ENCODE results near the gene TRIM63. TPM values are rescaled to one million over a fixed set of nuclear protein-coding genes. Genes with fewer than 3 reads are reported as not detected.
"Not testable (repeated sequence)": the region's sequence is repeated elsewhere in the genome, so short reads cannot be mapped to it uniquely, and the experiment has no call there.

Gene TRIM63
- total RNA-seq, result under 1 TPM; 0.25 to 0.33 TPM

- Mint-ChIP-seq H3K36me3 (ENCODE audit: low read depth) (no peaks in the 10 kb centered on the region), H3K4me3 (no peak within 1 kb of the TSS), H3K27me3 (peaks cover 23% of the 10 kb centered on the region), H3K27ac (no peak within 1 kb of the TSS), H3K9me3 (no peaks in the 10 kb centered on the region), H3K4me1 (no peaks in the 10 kb centered on the region)
- no peak for DNase-seq
- POLR2A ChIA-PET, result interaction anchor here (1.8 kb wide), 1 partner anchor 33 kb away, joined by 4 read pairs; no protein-coding TSS in a partner anchor
- CTCF ChIA-PET, result interaction anchor here (1.9 kb wide), 1 partner anchor 31 kb away, joined by 4 read pairs; no protein-coding TSS in a partner anchor
Observed at GRCh38 chr1:26067432-26067911, at the start of gene TRIM63. TSS of gene TRIM63 (minus strand) at chr1:26067630. CDS start at chr1:26067494, 136 bp downstream.

GRCh38 chr1:26114165-26114927 lies 46.9 kb upstream of the TRIM63 start:
- ChIA-PET POLR2A (interaction anchor here (1.0 to 5.4 kb wide), 6 partner anchors 9 to 120 kb away, joined by 3 to 318 read pairs (median 14); partner anchors contain the start of gene CEP85), CTCF (interaction anchor here (0.5 to 3.6 kb wide), 6 partner anchors 9 to 293 kb away, joined by 3 to 31 read pairs (median 4); no protein-coding TSS in a partner anchor)
- Mint-ChIP-seq H3K27me3 (no peaks in the 10 kb centered on the region), H3K9me3 (no peaks in the 10 kb centered on the region), H3K4me3 (no peak overlapping the region), H3K36me3 (ENCODE audit: low read depth) (peaks cover 38% of the 10 kb centered on the region), H3K4me1 (peaks cover 45% of the 10 kb centered on the region), H3K27ac (no peak overlapping the region)
- no peak for DNase-seq

- POLR2A ChIA-PET, result interaction anchor here (0.8 to 5.4 kb wide), 7 partner anchors 12 to 389 kb away, joined by 3 to 318 read pairs (median 19); partner anchors contain the start of gene CEP85
- DNase-seq, result peak; percentile 34
- peaks cover 35% of the 10 kb centered on the region for H3K4me1 Mint-ChIP-seq
- H3K36me3 Mint-ChIP-seq (ENCODE audit: low read depth), result peaks cover 23% of the 10 kb centered on the region
- H3K9me3 Mint-ChIP-seq, result no peaks in the 10 kb centered on the region
- peak overlapping the region; percentile 86 for H3K27ac Mint-ChIP-seq
- CTCF ChIA-PET, result interaction anchor here (0.9 to 3.6 kb wide), 6 partner anchors 9 to 57 kb away, joined by 3 to 31 read pairs (median 11); partner anchors contain the start of gene ZNF593
- no peaks in the 10 kb centered on the region for H3K27me3 Mint-ChIP-seq
- peak overlapping the region; percentile 95 for H3K4me3 Mint-ChIP-seq
Observed at GRCh38 chr1:26112407-26112775, 45.0 kb upstream of the TRIM63 start.

- H3K4me1 Mint-ChIP-seq, result peaks cover 35% of the 10 kb centered on the region
- DNase-seq, result peak; percentile 95
- no peaks in the 10 kb centered on the region for H3K9me3 Mint-ChIP-seq
- peaks cover 20% of the 10 kb centered on the region for H3K36me3 Mint-ChIP-seq (ENCODE audit: low read depth)
- no peaks in the 10 kb centered on the region for H3K27me3 Mint-ChIP-seq
- POLR2A ChIA-PET, result interaction anchor here (0.8 to 5.4 kb wide), 8 partner anchors 13 to 390 kb away, joined by 3 to 318 read pairs (median 14); partner anchors contain the start of genes CEP85 and STMN1
- CTCF ChIA-PET, result interaction anchor here (0.7 to 3.6 kb wide), 6 partner anchors 12 to 122 kb away, joined by 3 to 31 read pairs (median 11); partner anchors contain the start of genes CEP85 and ZNF593
- H3K4me3 Mint-ChIP-seq, result peak within 1 kb of the TSS; percentile 95
- H3K27ac Mint-ChIP-seq, result peak within 1 kb of the TSS; percentile 86
Observed at GRCh38 chr1:26111530-26112406, 44.3 kb upstream of the TRIM63 start, which contains the start of gene PDIK1L. TSS of gene PDIK1L (plus strand) at chr1:26111824. CDS start at chr1:26114309, 2,485 bp downstream.

GRCh38 chr1:26110731-26111529 lies 43.5 kb upstream of the TRIM63 start:
- peak; percentile 83 for DNase-seq
- Mint-ChIP-seq H3K27ac (peak overlapping the region; percentile 76), H3K9me3 (no peaks in the 10 kb centered on the region), H3K27me3 (no peaks in the 10 kb centered on the region), H3K36me3 (ENCODE audit: low read depth) (peaks cover 20% of the 10 kb centered on the region), H3K4me1 (peaks cover 35% of the 10 kb centered on the region), H3K4me3 (peak overlapping the region; percentile 87)
- CTCF ChIA-PET, result interaction anchor here (1.1 to 3.6 kb wide), 5 partner anchors 13 to 123 kb away, joined by 3 to 31 read pairs (median 17); partner anchors contain the start of gene CEP85
- POLR2A ChIA-PET, result interaction anchor here (1.0 to 5.4 kb wide), 6 partner anchors 14 to 206 kb away, joined by 3 to 318 read pairs (median 20); partner anchors contain the start of genes CEP85 and STMN1

GRCh38 chr1:26109229-26110164 lies 42.1 kb upstream of the TRIM63 start:
- H3K4me1 Mint-ChIP-seq, result peaks cover 36% of the 10 kb centered on the region
- POLR2A ChIA-PET, result interaction anchor here (1.0 to 5.4 kb wide), 6 partner anchors 15 to 269 kb away, joined by 3 to 318 read pairs (median 4); partner anchors contain the start of gene ZNF593
- CTCF ChIA-PET, result interaction anchor here (1.0 to 1.6 kb wide), 5 partner anchors 13 to 124 kb away, joined by 3 to 13 read pairs (median 6); partner anchors contain the start of genes CEP85 and ZNF593
- no peaks in the 10 kb centered on the region for H3K9me3 Mint-ChIP-seq
- no peak for DNase-seq
- H3K4me3 Mint-ChIP-seq, result peak overlapping the region; percentile 87
- H3K27ac Mint-ChIP-seq, result no peak overlapping the region
- peaks cover 11% of the 10 kb centered on the region for H3K36me3 Mint-ChIP-seq (ENCODE audit: low read depth)
- no peaks in the 10 kb centered on the region for H3K27me3 Mint-ChIP-seq

- Mint-ChIP-seq H3K4me1 (peaks cover 18% of the 10 kb centered on the region), H3K27me3 (peaks cover 16% of the 10 kb centered on the region)
- H3K36me3 Mint-ChIP-seq (ENCODE audit: low read depth); H3K4me3 Mint-ChIP-seq; H3K27ac Mint-ChIP-seq; H3K9me3 Mint-ChIP-seq; DNase-seq: not testable (repeated sequence)
- CTCF ChIA-PET, result interaction anchor here (1.0 to 9.6 kb wide), 9 partner anchors 20 to 312 kb away, joined by 3 to 168 read pairs (median 7); partner anchors contain the start of gene ZNF593
- POLR2A ChIA-PET, result interaction anchor here (1.0 to 3.6 kb wide), 3 partner anchors 22 to 40 kb away, joined by 4 to 18 read pairs (median 5); no protein-coding TSS in a partner anchor
Observed at GRCh38 chr1:26105226-26105548, 37.8 kb upstream of the TRIM63 start.

- Mint-ChIP-seq H3K27ac (no peak overlapping the region), H3K4me1 (peaks cover 20% of the 10 kb centered on the region), H3K4me3 (no peak overlapping the region), H3K9me3 (no peaks in the 10 kb centered on the region), H3K27me3 (peaks cover 16% of the 10 kb centered on the region), H3K36me3 (ENCODE audit: low read depth) (no peaks in the 10 kb centered on the region)
- no peak for DNase-seq
- POLR2A ChIA-PET, result interaction anchor here (0.6 to 3.6 kb wide), 3 partner anchors 23 to 161 kb away, joined by 3 to 18 read pairs (median 3); no protein-coding TSS in a partner anchor
- CTCF ChIA-PET, result interaction anchor here (1.1 to 9.6 kb wide), 9 partner anchors 17 to 315 kb away, joined by 3 to 168 read pairs (median 5); partner anchors contain the start of gene ZNF593
Observed at GRCh38 chr1:26102526-26102925, 35.1 kb upstream of the TRIM63 start.

- H3K4me3 Mint-ChIP-seq, result no peak overlapping the region
- H3K4me1 Mint-ChIP-seq, result peaks cover 24% of the 10 kb centered on the region
- ChIA-PET CTCF (interaction anchor here (1.2 to 9.6 kb wide), 9 partner anchors 17 to 315 kb away, joined by 3 to 168 read pairs (median 5); partner anchors contain the start of gene ZNF593), POLR2A (interaction anchor here (1.5 to 3.6 kb wide), 2 partner anchors 24 to 43 kb away, joined by 3 to 18 read pairs; no protein-coding TSS in a partner anchor)
- peaks cover 16% of the 10 kb centered on the region for H3K27me3 Mint-ChIP-seq
- no peaks in the 10 kb centered on the region for H3K9me3 Mint-ChIP-seq
- H3K36me3 Mint-ChIP-seq (ENCODE audit: low read depth), result no peaks in the 10 kb centered on the region
- H3K27ac Mint-ChIP-seq, result no peak overlapping the region
- no peak for DNase-seq
Observed at GRCh38 chr1:26102119-26102518, 34.7 kb upstream of the TRIM63 start.

- H3K4me3 Mint-ChIP-seq; DNase-seq; H3K36me3 Mint-ChIP-seq (ENCODE audit: low read depth); H3K9me3 Mint-ChIP-seq; H3K27ac Mint-ChIP-seq: not testable (repeated sequence)
- Mint-ChIP-seq H3K4me1 (peaks cover 27% of the 10 kb centered on the region), H3K27me3 (peaks cover 25% of the 10 kb centered on the region)
- ChIA-PET CTCF (interaction anchor here (5.9 to 9.6 kb wide), 2 partner anchors 15 to 44 kb away, joined by 22 to 168 read pairs; no protein-coding TSS in a partner anchor), POLR2A (interaction anchor here (0.6 kb wide), 1 partner anchor 44 kb away, joined by 4 read pairs; no protein-coding TSS in a partner anchor)
Observed at GRCh38 chr1:26100204-26100603, 32.8 kb upstream of the TRIM63 start.
